HG02970 (cell line): ENCODE measurements around the gene PM20D2.
A peak's percentile ranks its signal among the peaks of the same experiment; 100 is the strongest.
"Not testable (repeated sequence)": the region's sequence is repeated elsewhere in the genome, so short reads cannot be mapped to it uniquely, and the experiment has no call there.

Source experiments
- ATAC-seq: cut with Tn5 transposase; IDR thresholded peaks from one replicate; pipeline ENCODE4 v1.9.1; 2021; ENCODE audit warnings: mild to moderate bottlenecking, moderate library complexity, moderate number of reproducible peaks; ENCODE audit not compliant: unreplicated experiment, low FRiP score

The PM20D2 gene, protein sequence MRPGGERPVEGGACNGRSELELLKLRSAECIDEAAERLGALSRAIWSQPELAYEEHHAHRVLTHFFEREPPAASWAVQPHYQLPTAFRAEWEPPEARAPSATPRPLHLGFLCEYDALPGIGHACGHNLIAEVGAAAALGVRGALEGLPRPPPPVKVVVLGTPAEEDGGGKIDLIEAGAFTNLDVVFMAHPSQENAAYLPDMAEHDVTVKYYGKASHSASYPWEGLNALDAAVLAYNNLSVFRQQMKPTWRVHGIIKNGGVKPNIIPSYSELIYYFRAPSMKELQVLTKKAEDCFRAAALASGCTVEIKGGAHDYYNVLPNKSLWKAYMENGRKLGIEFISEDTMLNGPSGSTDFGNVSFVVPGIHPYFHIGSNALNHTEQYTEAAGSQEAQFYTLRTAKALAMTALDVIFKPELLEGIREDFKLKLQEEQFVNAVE

DNA sequence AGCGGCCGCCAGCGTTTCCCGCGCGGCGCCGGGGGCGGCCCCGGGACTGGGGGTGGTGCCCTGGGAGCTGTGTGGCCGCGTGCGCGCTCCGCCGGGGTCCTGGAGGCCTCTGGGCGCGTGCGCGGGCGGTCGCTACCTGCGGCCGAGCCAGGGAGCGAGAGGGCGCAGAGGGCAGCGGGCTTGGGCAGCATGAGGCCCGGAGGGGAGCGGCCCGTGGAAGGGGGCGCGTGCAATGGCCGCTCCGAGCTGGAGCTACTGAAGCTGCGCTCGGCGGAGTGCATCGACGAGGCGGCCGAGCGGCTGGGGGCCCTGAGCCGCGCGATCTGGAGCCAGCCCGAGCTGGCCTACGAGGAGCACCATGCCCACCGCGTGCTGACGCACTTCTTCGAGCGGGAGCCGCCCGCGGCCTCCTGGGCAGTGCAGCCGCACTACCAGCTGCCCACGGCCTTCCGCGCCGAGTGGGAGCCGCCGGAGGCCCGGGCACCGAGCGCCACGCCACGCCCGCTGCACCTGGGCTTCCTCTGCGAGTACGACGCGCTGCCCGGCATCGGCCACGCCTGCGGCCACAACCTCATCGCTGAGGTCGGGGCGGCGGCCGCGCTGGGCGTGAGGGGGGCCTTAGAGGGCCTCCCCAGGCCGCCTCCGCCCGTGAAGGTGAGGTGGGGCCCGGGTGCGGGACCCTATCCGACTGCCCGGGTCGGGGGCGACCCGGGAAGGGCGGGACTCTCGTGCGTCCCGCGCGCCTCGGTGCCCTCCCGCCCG, at the start of gene PM20D2:
Gene PM20D2 (plus strand): TSS at position 100 of the 762 bp plus-strand sequence. CDS start 90 bp downstream, at position 190.
- ATAC-seq: peak; percentile 65

DNA sequence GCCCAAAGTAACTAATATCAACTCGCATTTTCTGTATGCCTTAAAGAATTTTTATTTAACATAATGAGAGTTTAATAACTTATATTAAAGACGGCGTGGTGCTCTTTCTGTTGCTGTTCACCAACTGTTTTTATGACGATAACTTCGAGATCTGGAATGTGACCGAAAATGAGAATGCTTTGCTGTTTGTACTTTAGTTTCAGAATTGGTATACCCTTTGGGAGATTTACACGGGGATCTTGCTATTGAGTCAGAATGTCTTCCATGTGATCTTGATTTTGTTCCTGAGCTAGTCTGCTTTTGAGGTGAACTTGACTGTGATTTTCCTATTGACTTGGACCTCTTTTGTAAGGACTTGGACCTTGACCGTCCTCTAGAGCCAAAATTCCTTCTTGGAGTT, 47.4 kb upstream of the PM20D2 start:
- no peak for ATAC-seq

DNA sequence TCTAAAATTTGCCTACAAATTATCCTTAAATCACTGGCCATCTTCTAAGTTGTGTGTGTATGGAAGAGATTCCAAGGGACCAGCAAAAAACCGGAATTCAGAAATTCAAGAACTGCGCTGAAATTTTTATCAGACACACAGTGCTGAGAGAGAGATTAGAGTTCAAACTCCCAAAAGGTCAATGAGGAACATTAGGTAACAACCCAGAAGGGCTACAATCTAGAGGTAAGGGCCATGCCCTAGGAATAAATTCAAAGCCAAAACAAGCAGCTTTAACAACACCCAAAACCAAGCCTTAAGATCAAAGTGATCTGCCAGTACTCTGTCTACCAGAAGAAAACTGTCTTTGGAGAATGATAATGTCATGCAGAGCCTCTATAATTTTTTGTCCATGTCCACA, 45.7 kb upstream of the PM20D2 start:
- ATAC-seq: no peak

DNA sequence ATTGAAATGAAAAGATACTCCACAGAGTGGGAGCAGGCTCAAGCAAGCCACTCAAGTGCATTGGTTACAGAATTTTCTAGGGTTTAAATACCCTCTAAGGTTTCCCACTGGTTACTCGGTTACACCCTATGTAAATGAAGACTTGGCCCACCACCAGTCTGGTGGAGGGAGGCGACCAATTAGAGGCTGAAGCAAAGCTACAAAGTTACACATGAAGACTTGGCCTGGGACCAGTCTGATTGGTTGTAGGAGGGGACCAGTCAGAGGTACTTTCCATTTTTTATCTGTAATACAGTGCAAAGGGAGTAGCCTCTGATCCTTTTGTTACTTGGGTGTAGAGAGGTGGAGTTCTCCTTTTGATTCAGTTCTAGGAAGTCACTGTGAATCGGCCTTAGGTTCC, 35.6 kb upstream of the PM20D2 start:
- ATAC-seq: no peak

DNA sequence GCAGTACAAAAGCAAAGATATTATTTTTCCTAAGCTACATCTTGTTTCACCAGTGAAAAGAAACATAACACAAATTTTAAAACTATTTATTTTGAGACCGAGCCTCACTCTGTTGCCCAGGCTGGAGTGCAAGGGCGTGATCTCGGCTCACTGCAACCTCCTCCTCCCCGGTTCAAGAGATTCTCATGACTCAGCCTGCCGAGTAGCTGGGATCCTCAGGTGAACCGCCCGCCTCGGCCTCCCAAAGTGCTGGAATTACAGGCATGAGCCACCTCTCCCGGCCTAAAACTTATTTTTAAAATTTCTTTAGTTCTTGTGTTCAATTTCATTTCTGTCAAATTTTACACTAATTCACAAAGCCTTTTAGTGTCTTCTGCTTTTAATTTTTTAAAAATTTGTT, 33.9 kb upstream of the PM20D2 start:
- no peak for ATAC-seq

DNA sequence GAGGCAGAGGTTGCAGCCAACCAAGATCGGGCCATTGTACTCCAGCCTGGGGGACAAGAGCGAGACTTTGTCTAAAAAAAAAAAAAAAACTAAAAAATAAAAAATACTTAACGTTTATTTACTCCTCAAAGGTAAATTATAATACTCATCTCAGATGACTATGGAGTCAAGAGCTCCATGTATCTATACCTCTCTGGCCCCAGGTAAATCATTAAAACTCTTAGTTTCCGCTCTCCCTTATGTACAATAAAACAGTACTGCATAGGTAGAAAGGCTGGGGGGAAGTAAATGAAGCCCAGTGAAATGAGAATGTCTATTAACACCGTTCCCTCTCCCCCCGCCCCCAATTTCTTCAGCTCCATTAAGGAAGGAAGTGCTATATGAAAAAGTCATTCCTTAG, 29.2 kb upstream of the PM20D2 start:
- no peak for ATAC-seq

DNA sequence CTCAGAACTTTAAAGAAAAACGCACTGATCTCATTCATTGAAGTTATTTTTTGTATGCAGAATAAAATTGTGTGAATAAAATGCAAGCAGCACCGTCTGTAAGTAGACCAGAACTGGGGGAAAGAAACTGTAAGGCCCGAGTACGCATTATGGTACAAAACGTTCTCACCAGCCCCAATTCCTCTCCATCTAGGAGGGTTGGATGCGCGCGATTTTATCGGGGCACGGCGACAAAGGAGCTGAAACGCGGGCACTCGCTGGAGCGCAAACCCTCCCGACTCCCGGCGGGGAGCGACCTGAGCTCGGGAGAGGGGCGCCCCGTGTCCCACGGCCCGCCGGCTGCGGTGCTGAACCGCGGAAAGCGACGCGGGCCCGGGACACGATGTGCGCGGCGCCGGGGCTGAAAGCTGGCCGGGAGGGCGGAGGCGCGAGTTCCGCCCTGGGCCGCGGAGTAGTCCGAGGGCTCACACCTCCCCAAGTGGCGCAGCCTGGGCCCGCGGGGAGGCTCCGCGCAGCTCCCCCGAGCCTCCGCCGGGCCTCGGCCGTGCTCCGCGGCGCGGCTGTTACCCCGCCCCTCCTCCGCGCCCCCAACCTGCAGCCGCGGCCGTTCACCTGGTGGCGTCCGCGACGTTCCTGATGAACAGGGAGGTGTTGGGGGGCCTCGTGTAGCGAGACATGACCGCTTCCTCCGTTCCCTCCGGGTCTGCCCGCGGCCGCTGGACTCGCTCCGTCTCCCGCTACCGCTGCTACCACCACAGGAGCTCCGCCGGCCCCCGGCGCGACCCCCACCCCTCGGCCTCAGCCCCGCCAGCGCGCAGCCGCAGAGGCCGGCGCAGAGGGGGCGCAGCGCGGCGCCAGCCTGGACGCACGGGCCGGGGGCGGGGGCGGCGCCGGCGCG, 28.4 kb upstream of the PM20D2 start, which contains the start of gene SRSF12:
Gene SRSF12 (minus strand): TSS at position 861 of the 898 bp plus-strand sequence. CDS start 184 bp downstream, at position 677.
- ATAC-seq: no peak

DNA sequence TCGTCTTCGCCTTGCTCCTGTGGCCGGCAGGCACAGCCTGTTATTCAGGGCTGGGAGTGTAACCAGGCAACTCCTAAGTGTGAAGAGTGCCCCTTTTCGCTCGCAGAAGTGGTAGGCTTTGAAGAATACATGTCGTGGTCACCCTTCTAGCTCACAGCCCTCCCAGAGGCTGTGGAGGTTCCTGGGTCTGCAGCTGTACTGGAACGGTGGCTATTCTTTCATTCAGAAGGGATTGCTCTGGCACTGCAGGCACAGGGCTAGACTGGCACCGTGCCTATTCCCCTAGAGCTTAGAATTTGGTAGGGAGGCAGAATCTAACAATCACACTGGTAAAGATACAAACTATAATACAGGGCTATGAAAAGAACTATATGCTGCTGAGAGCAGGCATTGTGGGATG, 26.9 kb upstream of the PM20D2 start:
- no peak for ATAC-seq

DNA sequence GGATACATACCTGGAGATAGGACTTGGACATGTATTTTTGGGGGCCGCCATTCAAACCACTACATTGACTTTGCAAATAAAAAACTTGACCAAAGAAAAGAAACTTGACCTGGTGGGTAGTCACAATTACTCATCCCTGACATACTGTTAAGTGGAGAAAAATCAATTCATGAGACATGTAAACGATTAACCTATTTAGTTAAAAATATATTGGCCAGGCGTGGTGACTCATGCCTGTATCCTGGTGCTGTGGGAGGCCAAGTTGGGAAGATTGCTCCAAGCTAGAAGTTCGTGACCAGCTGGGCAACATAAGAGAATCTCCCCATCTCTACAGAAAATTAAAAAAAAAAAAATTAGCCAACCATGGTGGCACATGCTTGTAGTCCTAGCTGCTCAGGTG, 25.5 kb upstream of the PM20D2 start:
- ATAC-seq: no peak

DNA sequence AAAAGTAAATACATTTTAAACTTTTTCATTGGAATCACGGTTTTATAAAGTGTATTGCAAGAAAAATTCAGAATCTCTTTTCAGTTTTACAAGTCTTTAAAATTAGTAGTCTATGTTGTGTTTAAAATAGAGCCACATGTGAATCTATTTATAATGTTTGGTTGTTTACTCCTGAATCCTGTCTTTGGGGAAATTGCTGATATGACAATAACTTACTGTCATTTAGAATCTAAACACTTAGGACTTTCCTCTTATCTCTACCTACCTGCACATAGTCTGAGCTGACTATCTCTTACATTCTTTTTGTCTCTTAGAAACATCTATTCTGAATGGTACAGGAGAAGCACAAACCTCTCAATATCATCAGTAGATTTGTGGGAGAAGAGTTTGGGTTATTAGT, 23.9 kb upstream of the PM20D2 start:
- ATAC-seq: no peak

DNA sequence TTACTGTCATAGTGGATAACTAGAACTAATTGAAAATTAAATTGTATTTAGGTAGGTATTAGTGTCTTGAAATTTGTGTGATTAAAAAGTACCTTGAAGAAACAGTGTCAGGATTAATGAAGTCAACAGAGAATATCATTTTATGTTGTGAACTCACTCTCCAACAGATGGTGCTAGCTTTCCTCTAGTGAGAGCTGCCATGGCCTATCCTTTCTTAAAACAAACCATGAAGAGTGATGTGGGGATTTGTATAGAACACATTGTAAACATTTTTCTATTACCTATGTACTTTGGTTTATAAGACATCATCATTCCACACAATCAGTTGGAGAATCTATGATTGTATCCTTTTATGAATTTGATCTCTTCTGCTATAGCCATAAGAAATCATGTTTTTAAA, 23.2 kb upstream of the PM20D2 start:
- no peak for ATAC-seq

DNA sequence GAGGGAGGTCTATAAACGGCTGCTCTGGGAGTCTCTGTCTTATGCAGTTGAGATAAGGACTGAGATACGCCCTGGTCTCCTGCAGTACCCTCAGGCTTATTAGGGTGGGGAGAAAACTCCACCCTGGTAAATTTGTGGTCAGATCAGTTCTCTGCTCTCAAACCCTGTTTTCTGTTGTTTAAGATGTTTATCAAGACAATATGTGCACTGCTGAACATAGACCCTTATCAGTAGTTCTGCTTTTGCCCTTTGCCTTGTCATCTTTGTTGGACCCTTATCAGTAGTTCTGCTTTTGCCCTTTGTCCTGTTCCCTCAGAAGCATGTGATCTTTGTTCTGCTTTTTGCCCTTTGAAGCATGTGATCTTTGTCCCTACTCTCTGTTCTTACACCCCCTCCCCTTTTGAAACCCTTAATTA, 17.6 kb upstream of the PM20D2 start:
- not testable (repeated sequence) for ATAC-seq

DNA sequence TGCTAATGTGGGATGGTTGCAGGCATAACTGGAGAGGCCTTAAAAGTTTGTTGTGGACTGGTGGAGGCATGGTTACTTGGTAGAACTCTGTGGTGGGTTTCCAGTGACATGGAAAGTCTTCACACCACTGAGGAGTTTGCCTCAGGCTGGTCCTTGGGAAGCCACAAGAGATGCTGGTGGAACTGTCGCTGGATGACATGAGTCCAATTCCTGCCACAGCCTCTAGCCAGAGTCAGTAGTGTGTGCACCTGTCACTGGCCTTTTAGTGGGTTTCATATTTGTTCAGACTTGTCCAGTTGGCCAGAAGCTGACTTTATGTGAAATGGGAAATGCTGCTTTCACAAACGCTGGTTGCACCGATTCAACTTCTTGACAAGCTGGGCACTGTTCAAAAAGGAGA, 14.3 kb upstream of the PM20D2 start:
- ATAC-seq: no peak

DNA sequence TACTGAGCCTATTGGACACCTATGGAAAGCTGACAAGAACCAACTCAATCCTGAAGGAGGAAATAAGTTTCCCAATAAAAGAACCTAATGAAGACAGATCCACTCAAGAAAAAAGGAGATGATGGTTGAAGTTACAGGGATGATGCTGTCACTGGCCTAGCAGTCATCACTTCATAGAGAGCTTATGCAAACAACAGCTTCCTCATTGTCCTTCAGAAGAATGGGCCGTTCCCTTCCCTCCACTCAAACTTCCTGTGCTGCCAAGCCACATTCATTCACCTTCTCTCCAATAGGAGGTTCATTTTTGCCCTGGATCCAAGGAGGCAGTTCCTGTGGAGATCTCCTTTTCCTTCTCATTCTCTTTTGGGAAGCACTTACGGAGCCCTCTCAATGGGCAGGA, 13.8 kb upstream of the PM20D2 start:
- ATAC-seq: no peak

DNA sequence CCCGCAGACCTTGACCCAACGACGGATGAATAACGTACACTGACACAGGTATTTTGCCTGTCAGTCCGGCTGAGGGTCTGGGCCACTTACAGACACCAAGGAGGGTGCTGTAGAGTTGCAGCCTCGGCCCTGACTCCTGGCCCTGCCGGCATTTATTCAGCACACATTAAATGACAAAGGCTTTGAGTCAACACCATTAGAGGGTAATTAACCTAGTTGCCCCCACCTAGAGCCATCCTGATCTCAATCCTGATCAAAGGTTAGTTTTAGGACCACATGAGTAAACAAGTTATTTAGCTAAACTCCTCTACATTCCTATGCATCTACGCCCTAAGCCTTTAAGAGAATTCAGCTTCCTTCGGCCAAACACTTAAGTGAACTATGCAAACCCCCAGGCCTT, 11.9 kb upstream of the PM20D2 start:
- no peak for ATAC-seq

DNA sequence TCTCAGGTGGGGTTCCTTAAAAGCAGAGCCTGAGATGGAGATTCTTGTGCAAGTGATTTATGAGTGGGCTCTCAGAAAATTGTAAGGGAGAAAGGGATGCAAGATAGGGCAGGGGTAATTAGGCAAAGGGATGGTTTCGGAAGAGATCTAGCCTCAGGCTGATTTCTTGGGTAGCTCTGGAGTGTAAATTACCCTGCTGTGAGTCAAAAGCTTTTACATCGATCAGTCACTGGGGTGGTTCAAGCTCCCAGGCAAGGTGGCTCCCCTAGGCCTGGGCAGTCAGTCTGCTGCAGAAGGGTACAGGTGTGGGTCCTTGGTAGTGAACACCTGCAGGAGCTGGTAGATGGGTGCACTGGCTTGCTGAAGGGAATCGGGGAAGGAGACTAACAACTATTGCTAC, 11.1 kb upstream of the PM20D2 start:
- ATAC-seq: no peak

DNA sequence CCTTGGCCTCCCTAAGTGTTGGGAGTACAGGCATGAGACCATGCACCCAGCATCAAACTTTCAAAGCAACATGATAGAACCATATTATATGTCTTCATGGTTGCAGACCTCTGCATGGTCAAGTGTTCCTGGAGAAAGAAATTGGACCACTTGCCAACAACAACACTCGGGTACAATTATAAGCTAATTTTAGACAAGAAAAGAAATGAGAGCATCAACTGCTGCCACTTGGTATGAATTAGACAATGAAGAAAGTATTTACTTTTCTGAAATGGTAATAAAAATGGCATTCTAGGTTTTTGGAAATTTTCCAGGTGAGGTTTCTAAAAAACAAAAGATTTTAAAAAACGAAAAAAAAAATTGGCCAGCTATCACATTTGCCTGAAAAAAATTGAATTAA, 7.7 kb upstream of the PM20D2 start:
- ATAC-seq: no peak

DNA sequence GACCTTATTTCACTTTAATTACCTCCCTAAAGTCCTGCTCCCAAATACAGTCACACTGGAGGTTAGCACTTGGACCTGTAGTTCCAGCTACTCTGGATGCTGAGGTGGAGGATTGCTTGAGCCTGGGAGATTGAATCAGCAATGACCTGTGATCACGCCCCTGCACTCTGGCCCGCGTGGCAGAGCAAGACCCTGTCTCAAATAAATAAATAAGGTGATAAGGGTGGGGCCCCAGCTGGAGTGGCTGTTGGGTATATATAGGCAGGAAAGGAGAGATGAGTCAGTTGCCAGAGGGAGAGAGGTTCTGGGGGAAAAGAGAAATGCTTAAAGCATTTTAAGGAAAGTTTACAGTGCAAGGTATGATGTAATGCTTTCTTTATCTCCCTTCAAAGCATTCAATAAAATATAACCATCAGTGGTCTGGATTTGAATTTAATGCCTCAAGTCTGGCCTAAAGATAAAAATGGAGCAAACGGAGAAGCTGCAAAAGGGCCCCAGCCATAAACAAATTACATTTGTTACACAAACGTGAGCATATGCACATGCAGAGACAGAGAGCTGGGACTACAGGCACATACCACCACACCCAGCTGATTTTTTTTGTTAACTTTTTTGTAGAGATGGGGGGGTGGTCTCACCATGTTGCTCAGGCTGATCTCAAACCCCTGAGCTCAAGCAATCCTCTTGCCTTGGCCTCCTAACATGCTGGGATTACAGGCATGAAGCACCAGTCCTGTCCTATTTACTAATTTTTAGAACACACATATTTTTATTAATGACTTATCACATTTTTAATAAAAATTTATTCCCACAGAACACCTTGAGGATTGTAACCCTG, 6.1 kb upstream of the PM20D2 start:
- no peak for ATAC-seq

DNA sequence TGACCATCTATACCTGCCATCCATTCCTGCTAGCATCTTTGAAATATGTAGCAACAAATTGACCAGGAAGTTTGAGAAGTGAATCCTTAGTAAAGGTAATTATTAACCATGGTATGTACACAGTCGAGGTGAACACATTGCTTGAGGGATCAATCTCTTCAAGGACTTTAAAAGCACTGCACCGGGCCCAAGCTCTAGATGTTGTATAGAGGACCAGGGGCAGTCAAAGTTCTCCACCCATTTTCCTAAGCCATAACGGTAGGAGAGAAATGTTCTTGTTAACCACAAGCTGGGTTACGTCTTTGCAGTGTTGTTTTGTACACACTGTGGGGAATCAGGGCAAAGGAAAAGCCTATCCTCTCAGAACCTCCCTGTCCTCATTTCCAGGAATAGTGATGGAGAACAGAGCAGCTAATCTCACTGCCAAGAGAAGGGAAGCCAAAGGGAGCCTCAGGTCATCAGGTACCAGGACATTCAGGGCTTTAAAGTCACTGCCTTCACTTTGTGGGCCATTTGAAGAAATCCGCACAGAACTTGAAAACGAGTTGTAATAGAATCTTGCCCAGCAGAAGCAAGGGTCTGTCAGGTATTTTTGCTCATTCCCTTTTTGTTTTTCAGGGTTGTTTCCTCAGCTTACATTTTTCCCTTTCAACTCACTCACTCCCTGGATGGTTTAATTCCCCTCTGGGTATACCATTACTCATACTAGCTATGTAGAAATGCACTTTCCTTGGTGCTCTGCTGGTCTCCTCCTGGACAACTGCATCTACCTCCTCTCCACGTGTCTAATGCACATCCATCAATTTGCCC, 5.3 kb upstream of the PM20D2 start:
- ATAC-seq: no peak
